ENCODE data around the gene RAB26. TPM values are rescaled to one million over a fixed set of nuclear protein-coding genes. Genes with fewer than 3 reads are reported as not detected.

Gene RAB26
- total and polyA plus RNA-seq, 2 of the 13 experiments (the other 11 are each of a cell fraction or from before 2014, with no cell fraction given), result 0.86 to 3.6 TPM

- no peak for TF ChIP-seq IRF1 (CRISPR knock-in tag; IDR thresholded peaks at IDR 0.05; ENCODE audit: low read depth)
- no peak for TF ChIP-seq ZBTB44 (CRISPR knock-in tag; IDR thresholded peaks at IDR 0.05)
- no peak for TF ChIP-seq ZXDC (CRISPR knock-in tag; IDR thresholded peaks at IDR 0.05)
- no peak for TF ChIP-seq ZNF703 (CRISPR knock-in tag; IDR thresholded peaks at IDR 0.05; ENCODE audit: borderline replicate concordance)
- TF ChIP-seq ZNF547 (CRISPR knock-in tag; IDR thresholded peaks at IDR 0.05), result no peak
- TF ChIP-seq ZNF816 (CRISPR knock-in tag; IDR thresholded peaks at IDR 0.05; ENCODE audit: borderline replicate concordance), result no peak
- TF ChIP-seq NCOA1 (CRISPR knock-in tag; IDR thresholded peaks at IDR 0.05), result no peak
- no peak for TF ChIP-seq MTF2 (CRISPR knock-in tag; IDR thresholded peaks at IDR 0.05; ENCODE audit: borderline replicate concordance)
- TF ChIP-seq HIVEP1 (CRISPR knock-in tag; IDR thresholded peaks at IDR 0.05), result peak; percentile 82
- peak; percentile 62 for TF ChIP-seq TEAD3 (CRISPR knock-in tag; optimal IDR thresholded peaks at IDR 0.05; ENCODE audit: borderline replicate concordance)
- TF ChIP-seq POLR2A (IDR thresholded peaks at IDR 0.05; ENCODE audit: insufficient read depth in 1 of 2, low read depth in 2 of 2, low read length in 2 of 2), result peak in 1 of 2 experiments; percentile 60; a peak in 2 of 4 replicates
- no peak for TF ChIP-seq BRF2 (CRISPR knock-in tag; IDR thresholded peaks at IDR 0.05)
- TF ChIP-seq ZNF20 (CRISPR knock-in tag; IDR thresholded peaks at IDR 0.05), result no peak
- TF ChIP-seq GATAD1 (CRISPR knock-in tag; IDR thresholded peaks at IDR 0.05), result peak; percentile 58
- TF ChIP-seq SSRP1 (CRISPR knock-in tag; IDR thresholded peaks at IDR 0.05), result 0 out of 2 replicates have a peak, but pooled peaks have one; percentile 54
- TF ChIP-seq SAFB2 (CRISPR knock-in tag; IDR thresholded peaks at IDR 0.05; ENCODE audit: borderline replicate concordance, low read depth), result peak; percentile 44; the same call in 1 of the 2 replicates
- peak; percentile 97 for TF ChIP-seq SAP130 (CRISPR knock-in tag; IDR thresholded peaks at IDR 0.05; ENCODE audit: low read depth)
- peak; percentile 48 for TF ChIP-seq TAF1 (CRISPR knock-in tag; IDR thresholded peaks at IDR 0.05)
- no peak for TF ChIP-seq PLSCR1 (CRISPR knock-in tag; IDR thresholded peaks at IDR 0.05; ENCODE audit: borderline replicate concordance)
Observed at GRCh38 chr16:2157480-2158261, 9.2 kb downstream of the RAB26 start (continued).
